Activated CD4-positive, alpha-beta memory T cell treated with anti-CD3 and anti-CD28 coated beads for 36 hours (primary cell): ENCODE results near the gene KITLG. TPM values are rescaled to one million over a fixed set of nuclear protein-coding genes. Genes with fewer than 3 reads are reported as not detected.
"Not testable (repeated sequence)": the region's sequence is repeated elsewhere in the genome, so short reads cannot be mapped to it uniquely, and the experiment has no call there.

Source experiments
- CTCF ChIA-PET: fragments of 350-600 bp; sonication (Branson Sonifier 250); formaldehyde crosslinking; loops from one replicate; lab custom pipeline; 2021; ENCODE audit warnings: antibody characterized with exemption, inconsistent platforms; lab: Charles Lee
- POLR2A ChIA-PET: fragments of 350-600 bp; sonication (Branson Sonifier 250); formaldehyde crosslinking; loops from one replicate; lab custom pipeline; 2021; ENCODE audit warnings: antibody characterized with exemption; lab: Charles Lee
- DNase-seq: peaks from one replicate; pipeline ENCODE4 v3.0.0-alpha.2; 2020
- H3K27ac Mint-ChIP-seq: one replicate; pipeline ENCODE4 v1.8.0; 2021; ENCODE audit warnings: mixed read lengths
- H3K27me3 Mint-ChIP-seq: one replicate; pipeline ENCODE4 v1.8.0; 2021; ENCODE audit warnings: mixed read lengths
- H3K36me3 Mint-ChIP-seq: one replicate; pipeline ENCODE4 v1.8.0; 2021; ENCODE audit warnings: mixed read lengths
- H3K4me1 Mint-ChIP-seq: one replicate; pipeline ENCODE4 v1.8.0; 2021; ENCODE audit warnings: low read depth, mixed read lengths
- H3K4me3 Mint-ChIP-seq: one replicate; pipeline ENCODE4 v1.8.0; 2021; ENCODE audit warnings: mild to moderate bottlenecking, mixed read lengths
- H3K9me3 Mint-ChIP-seq: one replicate; pipeline ENCODE4 v1.8.0; 2021; ENCODE audit warnings: mixed read lengths
- intact Hi-C: fragments of 100-400 bp; cut with micrococcal nuclease; formaldehyde crosslinking; loops from one replicate; pipeline ENCODE4 v1.15.1; 2023
- total RNA-seq, 2 experiments: library from RNA; stranded (reverse); gene quantifications; one replicate each; pipeline ENCODE4 v1.2.3, GENCODE V29; 2021

Gene KITLG
- total RNA-seq, 2 experiments from 2014 or later: 0.07 TPM

- no peaks in the 10 kb centered on the region for H3K9me3 Mint-ChIP-seq
- H3K4me3 Mint-ChIP-seq: no peak overlapping the region
- H3K27me3 Mint-ChIP-seq: no peaks in the 10 kb centered on the region
- DNase-seq: no peak
- H3K27ac Mint-ChIP-seq: no peak overlapping the region
- intact Hi-C loops: no loop called here
- ChIA-PET POLR2A (no interaction called here), CTCF (no interaction called here)
- no peaks in the 10 kb centered on the region for H3K36me3 Mint-ChIP-seq
- H3K4me1 Mint-ChIP-seq: no peaks in the 10 kb centered on the region
Observed at GRCh38 chr12:88496429-88496828, 83.8 kb downstream of the KITLG start.

- H3K4me3 Mint-ChIP-seq: no peak overlapping the region
- no peak overlapping the region for H3K27ac Mint-ChIP-seq
- DNase-seq: no peak
- ChIA-PET POLR2A (no interaction called here), CTCF (no interaction called here)
- H3K9me3 Mint-ChIP-seq: no peaks in the 10 kb centered on the region
- no peaks in the 10 kb centered on the region for H3K27me3 Mint-ChIP-seq
- no peaks in the 10 kb centered on the region for H3K36me3 Mint-ChIP-seq
- no peaks in the 10 kb centered on the region for H3K4me1 Mint-ChIP-seq
- intact Hi-C loops: no loop called here
Observed at GRCh38 chr12:88495031-88495430, 85.2 kb downstream of the KITLG start.

GRCh38 chr12:88494520-88494919 lies 85.8 kb downstream of the KITLG start:
- intact Hi-C loops: no loop called here
- POLR2A ChIA-PET: no interaction called here
- DNase-seq: no peak
- CTCF ChIA-PET: no interaction called here
- Mint-ChIP-seq H3K36me3 (no peaks in the 10 kb centered on the region), H3K9me3 (no peaks in the 10 kb centered on the region), H3K4me3 (no peak overlapping the region), H3K27me3 (no peaks in the 10 kb centered on the region), H3K27ac (no peak overlapping the region), H3K4me1 (no peaks in the 10 kb centered on the region)

GRCh38 chr12:88493636-88494035 lies 86.6 kb downstream of the KITLG start:
- intact Hi-C loops: no loop called here
- H3K27ac Mint-ChIP-seq: no peak overlapping the region
- no peaks in the 10 kb centered on the region for H3K36me3 Mint-ChIP-seq
- CTCF ChIA-PET: interaction anchor here (0.6 kb wide), 1 partner anchor 388 kb away, joined by 3 read pairs; no protein-coding TSS in a partner anchor
- H3K4me3 Mint-ChIP-seq: no peak overlapping the region
- DNase-seq: no peak
- no peaks in the 10 kb centered on the region for H3K9me3 Mint-ChIP-seq
- H3K4me1 Mint-ChIP-seq: no peaks in the 10 kb centered on the region
- POLR2A ChIA-PET: no interaction called here
- no peaks in the 10 kb centered on the region for H3K27me3 Mint-ChIP-seq

- Mint-ChIP-seq H3K27ac (no peak overlapping the region), H3K9me3 (no peaks in the 10 kb centered on the region), H3K27me3 (no peaks in the 10 kb centered on the region), H3K36me3 (no peaks in the 10 kb centered on the region), H3K4me3 (no peak overlapping the region), H3K4me1 (no peaks in the 10 kb centered on the region)
- POLR2A ChIA-PET: no interaction called here
- DNase-seq: no peak
- intact Hi-C loops: no loop called here
- CTCF ChIA-PET: no interaction called here
Observed at GRCh38 chr12:88490425-88490824, 89.8 kb downstream of the KITLG start.

- CTCF ChIA-PET: no interaction called here
- POLR2A ChIA-PET: no interaction called here
- H3K9me3 Mint-ChIP-seq: no peaks in the 10 kb centered on the region
- no peaks in the 10 kb centered on the region for H3K27me3 Mint-ChIP-seq
- no peak overlapping the region for H3K27ac Mint-ChIP-seq
- H3K4me3 Mint-ChIP-seq: no peak overlapping the region
- no peaks in the 10 kb centered on the region for H3K4me1 Mint-ChIP-seq
- intact Hi-C loops: no loop called here
- H3K36me3 Mint-ChIP-seq: no peaks in the 10 kb centered on the region
- DNase-seq: no peak
Observed at GRCh38 chr12:88472775-88473174, 107.5 kb downstream of the KITLG start.

- intact Hi-C loops: no loop called here
- CTCF ChIA-PET: no interaction called here
- Mint-ChIP-seq H3K27me3 (no peaks in the 10 kb centered on the region), H3K27ac (no peak overlapping the region), H3K4me3 (no peak overlapping the region), H3K36me3 (no peaks in the 10 kb centered on the region), H3K9me3 (no peaks in the 10 kb centered on the region), H3K4me1 (no peaks in the 10 kb centered on the region)
- POLR2A ChIA-PET: no interaction called here
- DNase-seq: no peak
Observed at GRCh38 chr12:88472248-88472647, 108.0 kb downstream of the KITLG start.

GRCh38 chr12:88471331-88472045 lies 108.8 kb downstream of the KITLG start:
- DNase-seq: no peak
- Mint-ChIP-seq H3K27me3 (no peaks in the 10 kb centered on the region), H3K4me1 (no peaks in the 10 kb centered on the region), H3K4me3 (no peak overlapping the region), H3K9me3 (no peaks in the 10 kb centered on the region), H3K36me3 (no peaks in the 10 kb centered on the region), H3K27ac (no peak overlapping the region)
- ChIA-PET CTCF (no interaction called here), POLR2A (no interaction called here)
- intact Hi-C loops: no loop called here

GRCh38 chr12:88469154-88469553 lies 111.1 kb downstream of the KITLG start:
- no peaks in the 10 kb centered on the region for H3K27me3 Mint-ChIP-seq
- intact Hi-C loops: no loop called here
- H3K36me3 Mint-ChIP-seq: no peaks in the 10 kb centered on the region
- H3K9me3 Mint-ChIP-seq: no peaks in the 10 kb centered on the region
- POLR2A ChIA-PET: no interaction called here
- no peak for DNase-seq
- CTCF ChIA-PET: interaction anchor here (0.7 kb wide), 1 partner anchor 42 kb away, joined by 3 read pairs; no protein-coding TSS in a partner anchor
- no peak overlapping the region for H3K4me3 Mint-ChIP-seq
- H3K27ac Mint-ChIP-seq: no peak overlapping the region
- no peaks in the 10 kb centered on the region for H3K4me1 Mint-ChIP-seq

- ChIA-PET CTCF (no interaction called here), POLR2A (no interaction called here)
- Mint-ChIP-seq H3K4me1 (no peaks in the 10 kb centered on the region), H3K27ac (no peak overlapping the region), H3K9me3 (no peaks in the 10 kb centered on the region), H3K36me3 (no peaks in the 10 kb centered on the region), H3K27me3 (no peaks in the 10 kb centered on the region), H3K4me3 (no peak overlapping the region)
- intact Hi-C loops: no loop called here
- DNase-seq: no peak
Observed at GRCh38 chr12:88468581-88468980, 111.7 kb downstream of the KITLG start.

- H3K9me3 Mint-ChIP-seq, H3K36me3 Mint-ChIP-seq, DNase-seq, CTCF ChIA-PET, H3K27ac Mint-ChIP-seq, H3K27me3 Mint-ChIP-seq, intact Hi-C loops, POLR2A ChIA-PET, H3K4me1 Mint-ChIP-seq, H3K4me3 Mint-ChIP-seq: not testable (repeated sequence)
Observed at GRCh38 chr12:88466708-88467107, 113.6 kb downstream of the KITLG start.

- H3K36me3 Mint-ChIP-seq: no peaks in the 10 kb centered on the region
- H3K4me3 Mint-ChIP-seq: no peak overlapping the region
- H3K27ac Mint-ChIP-seq: no peak overlapping the region
- no peaks in the 10 kb centered on the region for H3K27me3 Mint-ChIP-seq
- POLR2A ChIA-PET: no interaction called here
- peaks cover 2% of the 10 kb centered on the region for H3K9me3 Mint-ChIP-seq
- intact Hi-C loops: no loop called here
- no peaks in the 10 kb centered on the region for H3K4me1 Mint-ChIP-seq
- CTCF ChIA-PET: no interaction called here
- no peak for DNase-seq
Observed at GRCh38 chr12:88458327-88458726, 121.9 kb downstream of the KITLG start.

GRCh38 chr12:88453323-88453722 lies 126.9 kb downstream of the KITLG start:
- Mint-ChIP-seq H3K4me3 (no peak overlapping the region), H3K27me3 (no peaks in the 10 kb centered on the region), H3K9me3 (no peaks in the 10 kb centered on the region), H3K27ac (no peak overlapping the region), H3K4me1 (no peaks in the 10 kb centered on the region), H3K36me3 (no peaks in the 10 kb centered on the region)
- DNase-seq: no peak
- intact Hi-C loops: no loop called here
- ChIA-PET CTCF (no interaction called here), POLR2A (no interaction called here)
